ENCODE data around the gene TAS2R5. TPM values are rescaled to one million over a fixed set of nuclear protein-coding genes. Genes with fewer than 3 reads are reported as not detected.

Gene TAS2R5
- total RNA-seq, 1 experiment from 2014 or later = 2.5 TPM

- Histone ChIP-seq H3K27ac (ENCODE audit: low read length) (no peak overlapping the region), H3K4me2 (ENCODE audit: low read depth, low read length, poor library complexity, severe bottlenecking) (no peak overlapping the region), H3K9ac (ENCODE audit: low read length) (no peak overlapping the region), H2AFZ (ENCODE audit: low read length) (no peak overlapping the region), H3K4me3 (ENCODE audit: low read length) (no peak overlapping the region), H3K36me3 (ENCODE audit: insufficient read depth, low read length) (no peaks in the 10 kb centered on the region), H4K20me1 (ENCODE audit: insufficient read depth, low read depth, low read length) (no peaks in the 10 kb centered on the region), H3K79me2 (ENCODE audit: low read length) (no peaks in the 10 kb centered on the region), H3K9me2 (replicated peaks; ENCODE audit: insufficient read depth, low read length) (no peaks in the 10 kb centered on the region), H3K9me3 (ENCODE audit: low read length) (no peaks in the 10 kb centered on the region), H3K4me1 (ENCODE audit: low read length) (no peaks in the 10 kb centered on the region), H3K27me3 (ENCODE audit: low read length) (no peaks in the 10 kb centered on the region)
- DNase-seq = no peak
Observed at GRCh38 chr7:141838581-141838980, 48.6 kb downstream of the TAS2R5 start.

GRCh38 chr7:141839256-141839655 is 49.2 kb downstream of the TAS2R5 start:
- H3K27ac ChIP-seq (ENCODE audit: low read length) = no peak overlapping the region
- H3K27me3 ChIP-seq (ENCODE audit: low read length) = no peaks in the 10 kb centered on the region
- no peaks in the 10 kb centered on the region for H3K4me1 ChIP-seq (ENCODE audit: low read length)
- no peaks in the 10 kb centered on the region for H3K9me2 ChIP-seq (replicated peaks; ENCODE audit: insufficient read depth, low read length)
- H4K20me1 ChIP-seq (ENCODE audit: insufficient read depth, low read depth, low read length) = no peaks in the 10 kb centered on the region
- H3K36me3 ChIP-seq (ENCODE audit: insufficient read depth, low read length) = no peaks in the 10 kb centered on the region
- H3K9ac ChIP-seq (ENCODE audit: low read length) = no peak overlapping the region
- H3K79me2 ChIP-seq (ENCODE audit: low read length) = no peaks in the 10 kb centered on the region
- no peak overlapping the region for H3K4me3 ChIP-seq (ENCODE audit: low read length)
- no peak for DNase-seq
- no peaks in the 10 kb centered on the region for H3K9me3 ChIP-seq (ENCODE audit: low read length)
- no peak overlapping the region for H2AFZ ChIP-seq (ENCODE audit: low read length)
- no peak overlapping the region for H3K4me2 ChIP-seq (ENCODE audit: low read depth, low read length, poor library complexity, severe bottlenecking)

- Histone ChIP-seq H2AFZ (ENCODE audit: low read length) (no peak overlapping the region), H3K4me1 (ENCODE audit: low read length) (no peaks in the 10 kb centered on the region), H3K27ac (ENCODE audit: low read length) (no peak overlapping the region), H4K20me1 (ENCODE audit: insufficient read depth, low read depth, low read length) (no peaks in the 10 kb centered on the region), H3K79me2 (ENCODE audit: low read length) (no peaks in the 10 kb centered on the region), H3K9me3 (ENCODE audit: low read length) (no peaks in the 10 kb centered on the region), H3K9me2 (replicated peaks; ENCODE audit: insufficient read depth, low read length) (no peaks in the 10 kb centered on the region), H3K9ac (ENCODE audit: low read length) (no peak overlapping the region), H3K27me3 (ENCODE audit: low read length) (no peaks in the 10 kb centered on the region), H3K4me2 (ENCODE audit: low read depth, low read length, poor library complexity, severe bottlenecking) (no peak overlapping the region), H3K36me3 (ENCODE audit: insufficient read depth, low read length) (no peaks in the 10 kb centered on the region), H3K4me3 (ENCODE audit: low read length) (no peak overlapping the region)
- DNase-seq = no peak
Observed at GRCh38 chr7:141840708-141841107, 50.7 kb downstream of the TAS2R5 start.

Other genes starting within 250 kb of the TAS2R5 start
- gene AGK, start 238.8 kb upstream of the TAS2R5 start, total RNA-seq (2014; rRNA removed; shearing (Covaris generic); ENCODE audit: low replicate concordance) = 48.9 and 53.0 TPM in 2 replicates
- gene DENND11, start 88.1 kb upstream of the TAS2R5 start, total RNA-seq (2014; rRNA removed; shearing (Covaris generic); ENCODE audit: low replicate concordance) = 16.2 and 17.9 TPM in 2 replicates
- gene WEE2, start 81.9 kb upstream of the TAS2R5 start, total RNA-seq (2014; rRNA removed; shearing (Covaris generic); ENCODE audit: low replicate concordance) = 0.04 TPM in 1 of 2 replicates, not detected in the other
- gene SSBP1, start 51.9 kb upstream of the TAS2R5 start, total RNA-seq (2014; rRNA removed; shearing (Covaris generic); ENCODE audit: low replicate concordance) = 176 and 231 TPM in 2 replicates
- gene TAS2R3, start 26.1 kb upstream of the TAS2R5 start, total RNA-seq (2014; rRNA removed; shearing (Covaris generic); ENCODE audit: low replicate concordance) = 0.94 and 1.0 TPM in 2 replicates
- 0.43 and 1.3 TPM in 2 replicates for gene TAS2R4, start 13.5 kb upstream of the TAS2R5 start, total RNA-seq (2014; rRNA removed; shearing (Covaris generic); ENCODE audit: low replicate concordance)
- not detected in 2 replicates for gene PRSS37, start 51.3 kb downstream of the TAS2R5 start, total RNA-seq (2014; rRNA removed; shearing (Covaris generic); ENCODE audit: low replicate concordance)
- not detected in 2 replicates for gene OR9A4, start 126.2 kb downstream of the TAS2R5 start, total RNA-seq (2014; rRNA removed; shearing (Covaris generic); ENCODE audit: low replicate concordance)
- gene CLEC5A, start 156.8 kb downstream of the TAS2R5 start, total RNA-seq (2014; rRNA removed; shearing (Covaris generic); ENCODE audit: low replicate concordance) = not detected in 2 replicates
- gene TAS2R38, start 183.6 kb downstream of the TAS2R5 start, total RNA-seq (2014; rRNA removed; shearing (Covaris generic); ENCODE audit: low replicate concordance) = not detected in 2 replicates
- gene MGAM, start 205.7 kb downstream of the TAS2R5 start, total RNA-seq (2014; rRNA removed; shearing (Covaris generic); ENCODE audit: low replicate concordance) = not detected in 2 replicates